ENCODE results near the gene PCGF3.

DNA sequence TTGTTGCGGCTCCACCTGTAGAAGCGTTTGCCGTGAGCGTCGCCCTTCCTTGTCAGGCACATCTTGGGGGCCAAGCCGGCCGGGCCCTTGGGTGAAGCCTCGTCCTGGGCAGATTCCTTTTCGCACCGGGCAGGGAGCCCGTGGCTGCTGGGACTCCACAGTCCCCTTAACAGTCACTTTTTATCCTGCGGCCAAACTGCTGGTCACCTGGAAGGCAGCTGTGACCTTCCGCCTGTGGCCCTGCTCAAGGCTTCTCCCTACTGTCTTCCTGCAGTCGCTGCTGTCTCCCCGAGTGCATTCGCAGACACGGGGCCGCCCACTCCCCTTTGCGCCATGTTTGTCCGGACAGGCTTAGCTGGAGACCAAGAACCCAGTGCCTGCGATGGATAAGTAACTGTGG, 55.0 kb downstream of the PCGF3 start:
- TF ChIP-seq, protein P1, sequence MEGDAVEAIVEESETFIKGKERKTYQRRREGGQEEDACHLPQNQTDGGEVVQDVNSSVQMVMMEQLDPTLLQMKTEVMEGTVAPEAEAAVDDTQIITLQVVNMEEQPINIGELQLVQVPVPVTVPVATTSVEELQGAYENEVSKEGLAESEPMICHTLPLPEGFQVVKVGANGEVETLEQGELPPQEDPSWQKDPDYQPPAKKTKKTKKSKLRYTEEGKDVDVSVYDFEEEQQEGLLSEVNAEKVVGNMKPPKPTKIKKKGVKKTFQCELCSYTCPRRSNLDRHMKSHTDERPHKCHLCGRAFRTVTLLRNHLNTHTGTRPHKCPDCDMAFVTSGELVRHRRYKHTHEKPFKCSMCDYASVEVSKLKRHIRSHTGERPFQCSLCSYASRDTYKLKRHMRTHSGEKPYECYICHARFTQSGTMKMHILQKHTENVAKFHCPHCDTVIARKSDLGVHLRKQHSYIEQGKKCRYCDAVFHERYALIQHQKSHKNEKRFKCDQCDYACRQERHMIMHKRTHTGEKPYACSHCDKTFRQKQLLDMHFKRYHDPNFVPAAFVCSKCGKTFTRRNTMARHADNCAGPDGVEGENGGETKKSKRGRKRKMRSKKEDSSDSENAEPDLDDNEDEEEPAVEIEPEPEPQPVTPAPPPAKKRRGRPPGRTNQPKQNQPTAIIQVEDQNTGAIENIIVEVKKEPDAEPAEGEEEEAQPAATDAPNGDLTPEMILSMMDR (IDR thresholded peaks at IDR 0.05), result no peak
- TF ChIP-seq POLR2AphosphoS5 (IDR thresholded peaks at IDR 0.05), result no peak
